Esophagus muscularis mucosa (tissue), 4 donors: Measurements from ENCODE around the gene MYLK. TPM values are rescaled to one million over a fixed set of nuclear protein-coding genes. Genes with fewer than 3 reads are reported as not detected.
"Not testable (repeated sequence)": the region's sequence is repeated elsewhere in the genome, so short reads cannot be mapped to it uniquely, and the experiment has no call there.

Experiments used
- DNase-seq: peaks from one replicate; pipeline ENCODE4 v3.0.0-alpha.2; 2017; ENCODE audit errors: extremely low spot score
- H3K27ac ChIP-seq, 4 donors: fragments of 200-600 bp; sonication (generic); replicated peaks in 1 of 4; 1 replicate in 3 of 4; 2 replicates in 1 of 4; pipeline ENCODE4 v1.5.1; 2016 to 2019; ENCODE audit warnings: mild to moderate bottlenecking in 1 of 4
- H3K27me3 ChIP-seq, 4 donors: fragments of 200-600 bp; sonication (generic); one replicate each; pipeline versions ENCODE4 v1.5.1 to v1.6.0; 2016 to 2019
- H3K36me3 ChIP-seq, 4 donors: fragments of 200-600 bp; sonication (generic); one replicate each; pipeline ENCODE4 v1.5.1; 2016 to 2019
- H3K4me1 ChIP-seq, 4 donors: fragments of 200-600 bp; sonication (generic); one replicate each; pipeline ENCODE4 v1.5.1; 2016 to 2019
- H3K4me3 ChIP-seq, 4 donors: fragments of 200-600 bp; sonication (generic); 1 replicate in 2 of 4; 2 replicates in 2 of 4; pipeline ENCODE4 v1.5.1; 2016 to 2019; ENCODE audit warnings: mild to moderate bottlenecking in 4 of 4, moderate library complexity in 1 of 4
- H3K9me3 ChIP-seq, 4 donors: fragments of 200-600 bp; sonication (generic); 1 replicate in 3 of 4; 2 replicates in 1 of 4; pipeline ENCODE4 v1.5.1; 2016 to 2019
- EP300 ChIP-seq: sonication (generic); formaldehyde crosslinking; IDR thresholded peaks from one replicate; pipeline ENCODE4 v1.6.1; 2017; ENCODE audit warnings: antibody characterized with exemption
- POLR2A ChIP-seq: fragments of 450-650 bp; IDR thresholded peaks from one replicate; pipeline ENCODE4 v1.6.1; 2017; ENCODE audit warnings: antibody characterized with exemption, moderate library complexity, mild to moderate bottlenecking, low read depth
- POLR2AphosphoS5 ChIP-seq, 2 donors: sonication (generic); formaldehyde crosslinking; IDR thresholded peaks; one replicate each; pipeline ENCODE4 v1.6.1; 2017; ENCODE audit warnings: antibody characterized with exemption in 2 of 2
- WGBS: methylation state at CpG from one replicate; pipeline ENCODE4 v1.1.5; 2018; 5-methylcytosine and 5-hydroxymethylcytosine counted together
- intact Hi-C: fragments of 100-400 bp; cut with DNase I; formaldehyde crosslinking; loops from one replicate; pipeline ENCODE4 v1.15.1; 2023
- total RNA-seq, 4 donors: library from RNA; depleted of rRNA; stranded (reverse); fragments of >200 nt; gene quantifications; one replicate each; pipeline versions ENCODE4 v1.1.0 to v1.2.1, GENCODE V29; 2016
- TF ChIP-seq, protein P1 (sequence below), 3 experiments: fragments of 200-600 bp in 2 of 3; fragments of 450-650 bp in 1 of 3; sonication (generic) in 2 of 3; IDR thresholded peaks; one replicate each; pipeline ENCODE4 v1.5.1; 2017 to 2019; ENCODE audit warnings: antibody characterized with exemption in 3 of 3, mild to moderate bottlenecking in 2 of 3, moderate library complexity in 1 of 3

The MYLK gene
- total RNA-seq, 4 donors from 2014 or later, result 1,983 to 3,208 (median 2,554) TPM

DNA sequence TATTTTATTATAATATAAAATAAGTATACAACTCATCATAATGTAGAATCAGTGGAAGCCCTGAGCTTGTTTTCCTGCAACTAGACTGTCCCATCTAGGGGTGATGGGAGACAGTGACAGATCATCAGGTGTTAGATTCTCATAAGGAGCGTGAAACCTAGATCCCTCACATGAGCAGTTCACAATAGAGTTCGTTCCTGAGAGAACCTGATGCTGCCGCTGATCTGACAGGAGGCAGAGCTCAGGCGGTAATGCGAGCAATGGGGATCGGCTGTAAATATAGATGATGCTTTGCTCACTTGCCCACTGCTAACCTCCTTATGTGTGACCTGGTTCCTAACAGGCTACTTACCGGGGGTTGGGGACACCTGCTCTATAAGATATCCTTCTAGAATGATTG lies 272.5 kb downstream of the MYLK start:
- H3K4me3 ChIP-seq, H3K9me3 ChIP-seq, intact Hi-C loops, DNase-seq, H3K27me3 ChIP-seq: not testable (repeated sequence)
- Histone ChIP-seq H3K36me3 (peaks cover 0 to 57% (median 25%) of the 10 kb centered on the region in 4 donors), H3K4me1 (peaks cover 0 to 60% (median 53%) of the 10 kb centered on the region in 4 donors), H3K27ac (peak overlapping the region; percentile 25 to 95 (median 62))
- WGBS, result 73% methylated on average over 7 of the region's 7 CpGs
- peak; percentile 38 to 72 for TF ChIP-seq POLR2AphosphoS5 (IDR thresholded peaks at IDR 0.05)

DNA sequence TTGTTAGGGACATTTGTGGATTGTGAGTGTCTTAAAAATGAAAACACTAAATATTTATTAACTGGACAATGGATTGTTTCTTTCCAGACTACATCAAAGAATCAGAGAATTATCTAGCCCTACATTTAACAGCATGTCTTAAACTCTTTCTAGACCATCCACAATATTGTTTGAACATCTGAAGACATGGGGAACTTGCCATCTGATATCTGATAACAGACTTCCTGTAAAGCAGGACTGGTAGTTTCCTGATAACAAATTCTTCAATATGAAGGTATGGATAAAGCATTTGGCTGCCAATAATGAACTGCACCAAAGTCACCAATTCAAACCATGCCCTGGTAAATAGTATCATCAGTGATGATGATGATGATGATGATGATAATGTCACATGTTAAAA lies 273.1 kb downstream of the MYLK start:
- intact Hi-C loops, result no loop called here
- Histone ChIP-seq H3K27ac (peak overlapping the region in 2 of 4 donors; percentile 94 to 95), H3K4me3 (no peak overlapping the region), H3K9me3 (no peaks in the 10 kb centered on the region), H3K27me3 (no peaks in the 10 kb centered on the region), H3K36me3 (peaks cover 0 to 54% (median 24%) of the 10 kb centered on the region in 4 donors), H3K4me1 (peaks cover 0 to 55% (median 48%) of the 10 kb centered on the region in 4 donors)
- DNase-seq, result no peak
- TF ChIP-seq POLR2A (no peak), POLR2AphosphoS5 (IDR thresholded peaks at IDR 0.05) (no peak)

DNA sequence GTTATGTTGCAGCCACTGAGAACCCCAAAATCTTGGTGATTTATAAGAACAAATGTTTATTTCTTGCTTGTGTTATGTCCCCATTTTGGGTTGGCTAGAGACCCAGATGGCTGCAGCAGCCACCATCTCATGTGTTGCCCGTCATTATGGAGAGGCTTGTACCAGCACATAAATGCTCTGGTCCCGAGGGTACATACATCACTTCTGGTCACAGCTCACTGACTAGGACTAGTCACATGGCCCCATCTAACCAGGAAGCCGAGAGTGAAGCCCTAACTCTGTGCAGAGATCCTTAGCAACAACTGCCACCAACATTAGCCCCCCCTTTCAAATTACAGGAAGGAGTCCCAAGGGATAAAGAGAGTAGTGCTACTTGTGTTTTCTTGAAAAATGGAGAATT lies 273.8 kb downstream of the MYLK start:
- H3K4me1 ChIP-seq, result peaks cover 0 to 48% (median 40%) of the 10 kb centered on the region in 4 donors
- H3K27ac ChIP-seq, result peak overlapping the region in 2 of 4 donors; percentile 2 to 95

DNA sequence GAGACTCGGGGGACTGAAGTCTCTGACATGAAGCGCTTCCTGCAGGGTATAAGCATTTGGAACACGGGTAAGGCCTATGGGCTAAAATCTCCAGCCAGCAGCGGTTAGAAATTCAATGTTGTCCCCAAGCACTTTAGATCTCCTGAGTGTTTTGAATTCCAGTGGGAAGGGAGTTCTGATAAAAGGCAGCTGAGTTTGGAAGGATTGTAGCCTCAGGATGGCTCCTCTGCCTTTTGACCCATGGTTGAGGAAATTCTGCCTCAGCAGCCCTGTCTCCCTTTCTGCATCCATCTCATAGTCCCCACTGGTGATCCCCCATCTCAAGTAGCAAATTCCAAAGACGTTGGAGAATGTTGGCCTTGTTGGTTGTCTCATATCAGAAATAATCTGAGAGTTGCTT lies 275.1 kb downstream of the MYLK start:
- Histone ChIP-seq H3K9me3 (no peaks in the 10 kb centered on the region), H3K27ac (peak overlapping the region in 3 of 4 donors; percentile 43 to 53 (median 45)), H3K27me3 (no peaks in the 10 kb centered on the region), H3K4me3 (no peak overlapping the region), H3K36me3 (peaks cover 0 to 37% (median 20%) of the 10 kb centered on the region in 4 donors), H3K4me1 (peaks cover 0 to 35% (median 28%) of the 10 kb centered on the region in 4 donors)
- TF ChIP-seq, protein P1, sequence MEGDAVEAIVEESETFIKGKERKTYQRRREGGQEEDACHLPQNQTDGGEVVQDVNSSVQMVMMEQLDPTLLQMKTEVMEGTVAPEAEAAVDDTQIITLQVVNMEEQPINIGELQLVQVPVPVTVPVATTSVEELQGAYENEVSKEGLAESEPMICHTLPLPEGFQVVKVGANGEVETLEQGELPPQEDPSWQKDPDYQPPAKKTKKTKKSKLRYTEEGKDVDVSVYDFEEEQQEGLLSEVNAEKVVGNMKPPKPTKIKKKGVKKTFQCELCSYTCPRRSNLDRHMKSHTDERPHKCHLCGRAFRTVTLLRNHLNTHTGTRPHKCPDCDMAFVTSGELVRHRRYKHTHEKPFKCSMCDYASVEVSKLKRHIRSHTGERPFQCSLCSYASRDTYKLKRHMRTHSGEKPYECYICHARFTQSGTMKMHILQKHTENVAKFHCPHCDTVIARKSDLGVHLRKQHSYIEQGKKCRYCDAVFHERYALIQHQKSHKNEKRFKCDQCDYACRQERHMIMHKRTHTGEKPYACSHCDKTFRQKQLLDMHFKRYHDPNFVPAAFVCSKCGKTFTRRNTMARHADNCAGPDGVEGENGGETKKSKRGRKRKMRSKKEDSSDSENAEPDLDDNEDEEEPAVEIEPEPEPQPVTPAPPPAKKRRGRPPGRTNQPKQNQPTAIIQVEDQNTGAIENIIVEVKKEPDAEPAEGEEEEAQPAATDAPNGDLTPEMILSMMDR (IDR thresholded peaks at IDR 0.05), result no peak
- peak in 1 of 2 donors; percentile 28 for TF ChIP-seq POLR2AphosphoS5 (IDR thresholded peaks at IDR 0.05)
- intact Hi-C loops, result no loop called here
- no peak for DNase-seq
- 67% methylated on average over 3 of the region's 5 CpGs for WGBS

More for the DNA sequence above, 273.8 kb downstream of the MYLK start:
- no peak for DNase-seq
- Histone ChIP-seq H3K4me3 (no peak overlapping the region), H3K27me3 (no peaks in the 10 kb centered on the region), H3K36me3 (peaks cover 0 to 50% (median 21%) of the 10 kb centered on the region in 4 donors), H3K9me3 (no peaks in the 10 kb centered on the region)
- intact Hi-C loops, result no loop called here
- WGBS, result 68% methylated on average over 3 of the region's 3 CpGs
- TF ChIP-seq, protein P1 (IDR thresholded peaks at IDR 0.05), result no peak
- TF ChIP-seq POLR2A (no peak), POLR2AphosphoS5 (IDR thresholded peaks at IDR 0.05) (peak; percentile 57 to 70), EP300 (no peak)

DNA sequence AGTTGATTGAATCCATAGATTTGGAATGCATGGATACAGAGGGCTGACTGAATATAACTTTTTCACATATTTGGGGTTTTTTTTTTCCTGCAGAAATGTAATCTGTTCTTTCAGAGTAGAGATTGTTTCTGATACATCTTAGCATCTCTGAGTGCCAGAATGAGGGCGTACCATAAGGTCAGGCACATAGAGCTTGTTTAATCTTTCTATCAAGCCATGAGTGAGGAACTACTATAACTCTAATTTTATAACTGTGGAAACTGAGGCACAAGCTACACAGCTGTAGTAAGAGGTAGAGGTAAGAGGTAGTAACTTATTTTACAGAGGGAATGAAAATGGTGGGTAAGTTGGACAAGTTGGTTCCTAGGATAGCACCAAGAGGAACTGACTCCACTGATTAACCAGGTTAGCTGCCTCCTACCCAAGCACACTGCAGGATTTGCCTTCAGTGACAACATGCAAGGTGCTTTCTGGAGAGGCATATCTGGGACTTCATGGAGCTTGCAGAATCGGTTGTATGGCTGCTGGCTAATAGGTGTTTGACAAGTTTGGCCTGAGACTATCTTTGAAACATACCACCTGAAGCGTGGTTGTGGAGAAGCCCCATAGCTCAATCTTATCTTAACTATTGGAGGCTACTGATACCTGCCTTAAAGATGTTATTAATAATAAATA lies 275.7 kb downstream of the MYLK start:
- peaks cover 0 to 30% (median 21%) of the 10 kb centered on the region in 4 donors for H3K4me1 ChIP-seq
- H3K27ac ChIP-seq, result peak overlapping the region in 3 of 4 donors; percentile 43 to 53 (median 45)
- no peaks in the 10 kb centered on the region for H3K9me3 ChIP-seq
- intact Hi-C loops, result no loop called here
- no peaks in the 10 kb centered on the region for H3K27me3 ChIP-seq
- 79% methylated on average over 3 of the region's 3 CpGs for WGBS
- no peak for DNase-seq
- TF ChIP-seq, protein P1 (IDR thresholded peaks at IDR 0.05), result no peak
- TF ChIP-seq POLR2AphosphoS5 (IDR thresholded peaks at IDR 0.05), result peak in 1 of 2 donors; percentile 66
- H3K36me3 ChIP-seq, result peaks cover 0 to 31% (median 15%) of the 10 kb centered on the region in 4 donors
- no peak overlapping the region for H3K4me3 ChIP-seq

DNA sequence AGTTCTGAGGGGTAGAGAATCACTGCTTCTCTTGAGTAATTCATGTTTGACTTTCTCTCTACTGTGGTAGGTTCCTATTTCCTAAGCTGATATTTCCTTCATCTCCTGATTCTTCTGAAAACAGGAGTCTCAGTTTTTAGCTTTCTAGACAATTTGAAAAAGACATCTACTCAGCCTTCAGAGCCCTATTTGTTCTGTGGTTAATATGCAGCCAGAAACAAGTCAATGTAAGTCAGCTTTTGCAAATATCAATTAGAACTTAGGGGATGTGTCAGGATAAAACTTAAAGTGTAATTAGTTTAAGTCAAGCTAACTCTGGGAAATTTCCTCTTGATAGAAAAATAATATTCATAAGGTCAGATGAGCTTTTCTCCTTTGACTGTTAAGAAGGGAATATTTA lies 277.6 kb downstream of the MYLK start:
- Histone ChIP-seq H3K27ac (peak overlapping the region in 1 of 4 donors; percentile 2), H3K4me3 (no peak overlapping the region), H3K27me3 (no peaks in the 10 kb centered on the region), H3K4me1 (peaks cover 0 to 22% (median 11%) of the 10 kb centered on the region in 4 donors), H3K36me3 (peaks cover 0 to 12% (median 3%) of the 10 kb centered on the region in 4 donors), H3K9me3 (no peaks in the 10 kb centered on the region)
- DNase-seq, result no peak
- intact Hi-C loops, result no loop called here
- no peak for TF ChIP-seq POLR2AphosphoS5 (IDR thresholded peaks at IDR 0.05)
- TF ChIP-seq, protein P1 (IDR thresholded peaks at IDR 0.05), result no peak
